Activated CD4-positive, CD25-positive, alpha-beta regulatory T cell treated with anti-CD3 and anti-CD28 coated beads, Interleukin-2, amount 50 U/mL, for 72 hours (primary cell): ENCODE results near the gene ZNF618.

Experiments used
- DNase-seq: peaks from one replicate; pipeline ENCODE4 v3.0.0; 2021

ZNF618 gene

DNA sequence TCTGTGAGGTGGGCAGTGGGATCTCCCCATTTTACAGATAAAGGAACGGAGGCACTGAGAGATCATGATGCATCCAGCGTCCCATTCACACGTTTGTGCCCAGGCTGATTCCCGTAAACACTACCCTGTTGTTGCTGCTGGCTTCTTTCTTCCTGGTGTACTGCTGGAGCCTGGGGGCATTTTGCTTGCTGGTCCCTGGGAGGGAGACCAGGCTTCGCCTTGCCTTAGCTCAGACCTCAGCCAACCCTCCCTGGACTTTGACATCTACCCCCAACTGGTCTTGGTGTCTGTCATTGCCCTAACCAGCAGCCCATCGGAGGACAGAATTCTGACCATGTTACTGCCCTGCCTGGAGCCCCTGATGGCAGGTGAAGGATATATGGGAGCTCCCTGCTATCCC is 82.4 kb downstream of the ZNF618 start:
- DNase-seq, result no peak

DNA sequence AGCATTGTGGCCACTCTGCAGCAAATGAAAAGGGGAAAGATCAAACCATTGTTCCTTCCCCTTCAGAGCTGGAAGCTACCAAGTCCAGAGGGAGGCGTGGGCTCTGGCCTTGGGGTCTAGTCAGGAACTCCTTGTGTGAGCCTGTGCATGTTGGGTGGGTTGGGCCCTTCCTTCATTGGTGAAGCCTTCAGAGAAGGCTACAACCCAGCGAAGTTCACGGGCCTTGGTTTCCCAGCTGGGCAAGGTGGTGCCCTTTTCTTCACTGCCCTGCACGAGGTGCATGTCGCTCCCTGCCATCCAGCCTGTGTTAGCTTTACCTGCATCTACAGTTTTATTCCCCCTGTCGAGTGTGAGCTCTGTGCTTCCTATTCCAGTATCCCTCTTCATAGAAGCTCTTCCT is 84.7 kb downstream of the ZNF618 start:
- DNase-seq, result no peak

DNA sequence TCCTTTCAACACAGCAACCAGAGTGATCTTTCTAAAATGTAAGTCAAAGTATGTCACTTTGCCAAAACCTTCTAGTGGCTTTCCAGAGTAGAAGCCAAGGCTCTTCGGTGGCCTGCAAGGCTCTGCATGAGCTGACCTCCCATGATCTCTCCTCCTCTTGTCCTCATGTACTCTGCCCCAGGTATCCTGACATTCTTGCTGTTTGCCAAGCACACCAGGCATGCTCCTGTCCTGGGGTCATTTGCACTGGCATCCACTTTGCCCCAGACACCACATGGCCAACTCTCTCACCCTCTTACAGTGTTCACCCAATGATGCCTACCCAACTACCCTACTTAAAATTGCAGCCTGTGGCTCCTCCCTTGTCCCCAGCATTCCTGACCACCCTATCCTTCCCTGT is 86.3 kb downstream of the ZNF618 start:
- no peak for DNase-seq

DNA sequence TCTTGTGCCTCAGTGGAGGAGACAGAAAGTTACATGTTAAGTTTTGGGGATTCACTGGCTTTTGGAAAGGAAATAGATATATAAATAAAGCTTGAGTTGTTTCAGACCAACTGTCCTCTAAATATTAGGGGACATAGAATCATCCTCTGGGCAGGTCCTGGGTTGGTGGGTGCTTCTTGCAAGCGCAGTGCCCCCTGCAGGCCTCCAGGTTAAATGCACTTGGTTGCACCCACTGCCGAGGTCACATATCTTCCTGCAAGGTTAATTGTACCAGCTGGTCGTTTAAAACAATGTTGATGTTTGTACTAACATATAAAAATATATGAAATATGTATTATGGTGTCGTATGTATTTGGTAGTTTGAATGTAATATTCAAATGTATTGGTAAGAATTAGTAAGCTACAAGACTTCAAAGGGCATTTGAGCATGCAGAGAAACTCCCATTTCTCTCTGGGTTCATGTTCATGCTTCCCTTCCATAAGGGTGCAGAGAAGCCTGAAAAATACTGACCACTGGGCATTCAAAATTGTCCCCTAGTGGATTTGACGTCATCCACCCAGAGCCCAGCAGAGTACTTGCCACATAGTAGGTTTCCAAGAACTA is 87.0 kb downstream of the ZNF618 start:
- DNase-seq, result peak; percentile 34

DNA sequence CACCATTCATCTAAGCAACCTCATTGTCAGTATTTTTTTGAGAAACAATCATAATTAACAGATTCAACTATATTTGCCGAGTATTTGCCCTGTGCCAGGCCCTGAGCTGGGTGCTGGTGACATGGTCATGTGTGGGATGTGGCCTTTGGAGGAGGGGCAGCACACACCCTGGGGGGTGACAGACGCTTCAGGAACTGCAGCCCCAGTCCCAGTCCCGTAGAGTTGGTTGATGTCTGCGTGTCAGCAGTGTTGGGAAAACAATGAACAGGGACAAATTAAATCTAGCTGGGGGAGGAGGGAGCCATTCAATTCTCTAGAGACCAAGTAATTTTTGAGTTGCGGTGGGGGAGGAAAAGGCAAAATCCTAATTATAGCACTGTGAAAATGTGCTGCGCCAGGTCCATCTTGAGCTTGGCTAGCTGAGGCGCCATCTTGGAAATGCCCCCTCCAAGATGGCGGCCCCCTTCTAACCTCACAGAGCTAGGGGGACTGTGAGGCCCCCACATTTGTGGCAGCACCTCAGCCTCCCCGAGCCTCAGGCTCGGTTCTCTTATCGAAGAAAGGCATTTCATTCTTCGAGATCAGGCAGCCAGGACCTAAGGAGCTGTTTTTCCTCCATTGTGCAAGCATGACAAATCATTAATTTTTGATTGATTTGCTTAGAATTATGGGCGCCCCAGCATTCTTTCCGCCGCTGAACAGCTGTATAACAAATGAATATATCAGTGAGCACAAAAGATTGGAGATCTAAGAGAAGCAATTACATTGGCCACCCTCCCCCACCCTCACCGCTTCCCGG is 87.8 kb downstream of the ZNF618 start:
- no peak for DNase-seq

DNA sequence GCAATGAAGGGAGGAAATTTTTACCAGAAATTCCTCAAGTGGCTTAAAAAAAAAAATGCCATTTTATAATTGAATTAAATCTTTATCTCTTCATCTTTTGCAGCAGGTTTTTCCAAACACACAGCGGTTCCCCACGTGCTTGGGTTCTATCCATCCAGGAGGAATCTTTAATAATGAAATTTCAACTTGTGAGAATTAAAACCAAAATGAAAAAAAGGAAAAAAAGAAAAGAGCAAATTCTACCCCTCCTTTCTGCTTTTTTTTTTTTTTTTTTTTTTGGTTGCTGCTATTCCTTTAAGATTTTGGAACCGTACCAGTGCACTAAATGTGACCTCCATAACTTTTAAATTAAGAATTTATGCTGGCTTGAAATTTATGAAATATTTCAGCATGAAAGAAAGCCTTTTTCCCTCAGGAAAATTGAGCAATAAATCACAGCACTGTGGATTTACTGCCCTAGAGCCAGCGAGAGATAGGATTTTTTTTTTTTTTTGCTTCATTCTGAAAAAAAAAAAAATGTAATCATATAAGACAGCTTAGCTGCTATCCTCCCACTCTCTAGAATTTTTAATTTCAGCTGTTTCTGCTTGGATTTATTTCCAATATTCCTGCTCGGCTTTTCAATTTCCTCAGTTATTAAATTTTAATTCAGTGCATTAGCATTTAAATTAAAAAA is 88.5 kb downstream of the ZNF618 start:
- no peak for DNase-seq

DNA sequence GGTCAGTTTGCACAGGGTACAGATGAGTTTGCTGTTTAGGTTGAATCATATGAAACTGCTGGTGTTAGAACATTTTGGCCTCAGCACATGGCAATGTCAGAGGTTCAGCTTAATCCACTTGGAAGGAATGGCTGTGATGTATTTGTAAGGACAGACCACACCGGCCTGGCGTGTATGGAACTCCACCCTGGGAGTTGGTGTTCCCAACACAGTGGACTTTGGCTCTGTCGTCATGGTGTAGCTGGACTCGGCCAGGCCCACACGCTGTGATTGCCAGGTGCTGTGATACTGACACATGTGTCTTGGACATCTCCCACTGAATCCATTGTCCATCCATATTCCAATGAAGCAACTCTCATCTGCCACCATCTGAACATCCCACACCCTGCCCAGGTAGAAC is 90.3 kb downstream of the ZNF618 start:
- no peak for DNase-seq

DNA sequence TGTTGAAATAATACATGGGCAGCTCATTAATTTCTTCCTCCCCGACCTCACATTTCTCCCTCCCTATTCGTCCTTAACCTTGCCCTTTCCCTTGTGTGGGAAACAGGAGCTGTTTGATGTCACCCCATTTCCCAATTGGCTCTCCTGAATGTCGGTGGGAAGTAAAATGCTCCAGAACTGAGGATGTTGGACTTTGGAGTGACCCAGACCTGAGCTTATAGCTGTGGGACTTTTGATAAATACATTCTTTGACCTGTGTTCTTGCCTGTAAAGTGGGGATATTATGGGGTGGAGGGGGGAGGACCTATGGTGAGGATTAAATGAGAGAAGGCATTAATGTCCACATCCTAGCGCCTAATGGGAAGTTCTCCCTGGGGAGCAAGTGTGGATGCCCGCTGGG is 91.3 kb downstream of the ZNF618 start:
- no peak for DNase-seq

DNA sequence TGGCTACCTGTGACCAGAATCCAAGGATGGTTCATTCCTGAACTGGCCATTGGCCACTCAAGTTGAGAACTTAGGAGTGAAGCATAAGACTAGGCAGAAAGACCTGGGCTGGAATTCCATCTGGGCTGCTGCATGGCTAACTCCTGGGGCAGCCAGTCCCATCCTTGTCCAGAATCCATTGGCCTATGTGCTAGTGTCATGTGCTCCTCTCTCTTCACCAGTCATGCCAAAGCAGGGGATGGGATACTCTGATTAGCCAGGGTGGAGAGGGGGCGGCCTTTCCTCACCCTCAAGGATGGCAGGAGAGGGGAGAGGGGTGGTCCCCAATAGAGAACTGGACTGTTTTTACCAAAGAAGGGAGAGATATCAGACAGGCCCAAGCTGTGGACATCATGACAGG is 93.2 kb downstream of the ZNF618 start:
- no peak for DNase-seq

DNA sequence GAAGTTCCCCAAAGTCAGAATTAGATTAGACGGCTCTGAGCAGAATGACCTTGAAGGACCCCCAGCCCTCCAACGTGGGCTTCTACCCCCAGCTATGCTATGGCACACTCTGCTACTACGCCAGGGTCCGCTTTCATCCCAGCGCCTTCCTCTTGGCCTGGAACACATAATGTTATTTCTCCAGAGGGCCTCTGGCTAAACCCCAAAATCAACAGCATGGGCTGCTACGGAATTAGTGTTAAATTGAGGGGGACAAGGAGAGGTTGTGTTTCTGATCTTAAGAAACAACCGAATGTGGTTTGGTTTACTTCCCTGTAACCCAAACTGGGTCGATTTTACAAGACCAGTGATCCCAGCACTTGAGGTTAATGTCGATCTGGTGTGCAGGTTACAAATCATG is 97.1 kb downstream of the ZNF618 start:
- no peak for DNase-seq

DNA sequence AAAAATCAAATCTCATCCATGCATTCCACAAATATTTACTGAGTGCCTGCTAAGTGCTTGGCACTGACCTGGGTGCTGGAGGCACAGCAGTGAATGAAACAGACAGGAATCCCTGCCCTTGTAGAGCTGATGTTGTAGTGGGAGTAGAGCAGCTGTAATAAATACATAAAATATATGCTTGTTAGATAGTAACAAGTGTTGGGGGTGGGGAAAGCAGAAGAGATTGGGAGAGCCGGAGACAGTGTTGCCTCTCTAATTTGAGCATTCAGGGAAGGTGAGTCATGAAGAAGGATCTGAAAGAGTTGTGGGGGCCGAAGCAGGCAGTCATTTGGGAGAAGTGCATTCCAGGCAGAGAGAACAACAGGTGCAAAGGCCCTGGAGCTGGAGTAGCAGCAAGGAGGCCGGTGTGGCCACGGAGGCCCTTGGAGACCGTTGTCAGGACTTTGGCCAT is 97.9 kb downstream of the ZNF618 start:
- no peak for DNase-seq

DNA sequence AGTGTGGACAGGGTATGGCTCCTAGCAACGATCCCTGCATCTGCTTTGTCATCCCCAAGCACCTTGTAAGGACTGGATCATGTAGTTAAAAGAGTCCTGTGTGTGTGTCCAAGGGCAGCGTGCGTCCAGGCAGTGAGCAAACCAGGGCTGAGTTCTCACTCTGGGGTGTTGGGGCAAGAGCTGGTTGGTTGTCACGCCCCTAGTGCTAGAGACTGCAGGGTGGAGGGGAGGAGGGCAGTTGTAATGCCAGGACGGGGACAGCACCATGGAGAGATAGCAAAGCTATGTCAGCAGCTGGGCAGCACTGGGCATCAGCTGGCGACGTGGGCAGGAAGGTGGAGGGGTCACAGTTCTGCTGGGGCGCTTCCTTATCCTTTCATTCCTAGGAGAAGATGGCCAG is 100.8 kb downstream of the ZNF618 start:
- no peak for DNase-seq

DNA sequence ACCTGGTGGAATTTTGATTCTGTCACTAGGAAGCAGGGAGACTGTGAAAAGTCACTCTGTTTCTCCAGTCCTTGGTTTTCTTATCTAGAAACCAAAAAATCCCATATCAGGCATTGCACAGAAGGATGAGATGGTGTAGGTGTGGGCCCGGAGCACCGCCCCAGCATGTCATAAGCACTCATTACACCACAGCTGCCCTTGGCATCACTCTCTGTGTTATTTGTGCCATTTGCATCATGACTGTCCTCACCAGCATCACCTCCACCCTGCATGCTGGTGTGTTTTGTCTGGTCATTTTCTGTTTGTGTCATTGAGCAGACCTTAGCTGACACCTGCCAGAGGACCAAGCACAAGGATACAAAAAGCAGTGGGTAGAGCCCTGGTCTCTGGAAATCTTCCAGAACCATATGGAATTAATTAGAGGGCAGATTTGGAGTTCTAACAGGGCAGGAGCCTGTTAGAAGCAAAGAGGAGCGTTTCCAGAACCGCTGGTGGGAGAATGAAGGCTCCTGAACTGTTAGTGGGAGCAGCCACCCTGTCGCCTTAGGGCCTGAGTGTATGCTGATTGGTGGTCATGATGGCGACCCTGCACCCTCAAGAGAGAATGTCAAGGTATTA is 102.7 kb downstream of the ZNF618 start:
- DNase-seq, result no peak

DNA sequence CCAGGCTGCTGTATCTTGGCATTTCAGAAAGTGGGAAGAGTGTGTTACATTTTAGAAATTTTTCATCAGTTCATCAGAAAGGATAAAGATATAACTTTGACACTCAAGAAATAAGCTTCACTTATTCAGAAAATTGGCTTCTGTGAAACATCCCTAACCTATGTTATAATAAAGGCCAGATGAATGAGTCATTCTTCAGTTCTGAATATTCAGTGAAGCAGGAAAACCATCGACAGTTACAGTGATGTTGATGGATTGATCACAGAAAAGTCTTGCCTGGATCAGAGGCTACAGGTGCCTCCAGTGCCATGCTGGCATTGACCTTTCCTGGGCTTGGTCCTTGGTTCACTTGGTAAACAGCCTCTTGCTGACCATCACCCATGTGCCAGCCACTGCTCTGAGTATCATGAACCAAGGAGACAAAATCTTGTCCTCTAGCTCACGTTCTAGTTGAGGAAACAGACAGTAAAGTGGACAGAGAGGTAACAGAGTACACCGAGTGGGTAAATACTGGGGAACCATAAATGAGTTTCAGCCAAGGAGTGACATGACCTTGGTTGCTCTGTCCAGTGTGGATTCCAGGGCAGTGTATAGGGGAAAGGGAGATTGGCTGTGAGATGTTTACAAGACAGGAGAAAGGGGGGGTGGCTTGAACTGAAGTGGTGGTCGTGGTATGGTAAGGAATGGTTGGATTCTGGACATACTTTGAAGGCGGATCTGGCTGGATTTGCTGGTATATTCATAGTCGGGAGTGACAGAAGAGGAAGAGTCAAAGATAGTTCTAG is 103.4 kb downstream of the ZNF618 start:
- DNase-seq, result no peak

DNA sequence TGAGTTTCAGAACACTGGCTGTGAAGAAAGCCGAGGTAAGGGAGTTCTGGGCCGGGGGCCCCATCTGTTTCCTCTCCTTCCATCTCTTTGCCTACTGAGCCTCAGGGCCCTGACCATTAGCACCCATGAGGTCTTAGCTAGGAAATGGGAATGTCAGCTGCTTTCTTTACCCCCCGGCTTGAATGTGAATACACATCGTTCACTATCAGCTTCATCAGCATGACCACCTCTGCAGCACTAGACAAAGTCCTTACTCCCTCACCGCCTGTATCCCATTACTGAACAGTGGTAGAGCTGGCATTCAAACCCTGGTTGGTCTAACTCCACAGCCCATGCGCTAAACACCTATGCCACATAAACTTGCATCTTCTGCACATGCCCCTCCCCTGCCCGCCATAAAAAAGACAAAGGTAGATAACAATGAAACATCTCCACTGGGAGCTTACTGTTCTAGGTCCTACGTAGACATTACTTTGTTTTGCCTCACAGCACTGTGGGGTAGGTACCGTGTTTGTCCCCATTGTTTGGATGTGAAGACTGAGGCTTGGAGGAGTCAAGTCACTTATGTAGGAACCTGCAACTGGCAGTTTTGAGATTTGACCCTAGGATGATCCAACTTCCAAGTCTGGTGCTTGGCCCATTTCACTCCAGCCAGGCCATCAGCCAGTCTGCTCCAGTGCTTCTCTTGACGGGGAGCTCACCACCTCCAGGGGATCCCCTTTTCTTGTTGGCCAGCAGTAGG is 108.7 kb downstream of the ZNF618 start:
- no peak for DNase-seq

DNA sequence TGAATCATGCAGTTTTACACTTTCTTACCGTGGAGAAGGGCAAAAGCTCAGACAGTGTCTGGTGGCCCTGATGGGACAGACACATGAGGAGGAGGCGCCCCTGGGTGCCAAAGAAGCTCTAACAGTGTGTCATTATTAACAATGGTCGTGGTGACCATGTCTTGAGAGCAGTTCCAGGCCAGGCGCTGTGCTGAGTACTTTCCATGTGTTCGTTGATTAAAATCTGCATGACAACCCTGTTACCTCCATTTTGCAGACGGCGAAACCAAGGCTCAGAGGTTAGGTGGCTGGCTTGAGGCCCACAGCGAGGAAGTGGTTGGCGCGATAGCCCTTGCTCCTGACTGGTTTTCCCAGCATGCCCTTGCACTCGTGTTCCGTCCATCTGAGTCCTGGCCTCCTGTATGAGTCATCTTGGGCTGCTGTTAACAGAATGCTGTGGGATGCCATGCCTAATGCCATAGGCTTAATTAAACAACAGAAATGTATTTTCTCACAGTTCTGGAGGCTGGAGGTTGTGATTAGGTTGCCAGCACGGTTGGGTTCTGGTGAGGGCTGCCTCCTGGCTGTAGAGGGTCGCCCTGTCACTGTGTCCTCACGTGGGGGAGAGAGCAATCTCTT is 110.0 kb downstream of the ZNF618 start:
- DNase-seq, result no peak

DNA sequence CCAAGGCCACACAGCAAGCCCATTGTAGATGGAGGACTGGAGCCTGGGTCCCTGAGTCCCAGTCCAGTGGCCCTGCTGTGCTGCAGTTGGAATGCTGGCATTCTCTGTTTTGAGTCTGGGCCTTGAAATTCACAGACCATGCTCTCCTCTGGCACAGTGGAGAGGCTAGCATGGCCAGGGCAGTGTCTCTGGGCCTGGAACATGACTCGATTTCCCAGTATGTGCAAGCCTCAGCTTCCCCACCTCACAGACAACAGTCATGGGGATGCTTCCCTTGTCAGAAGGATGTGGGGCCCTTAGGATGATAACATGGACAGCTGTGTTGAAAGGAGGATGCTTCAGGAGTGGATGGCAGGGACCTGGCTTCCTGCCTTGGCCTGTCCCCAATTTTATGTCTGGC is 110.8 kb downstream of the ZNF618 start:
- DNase-seq, result no peak

DNA sequence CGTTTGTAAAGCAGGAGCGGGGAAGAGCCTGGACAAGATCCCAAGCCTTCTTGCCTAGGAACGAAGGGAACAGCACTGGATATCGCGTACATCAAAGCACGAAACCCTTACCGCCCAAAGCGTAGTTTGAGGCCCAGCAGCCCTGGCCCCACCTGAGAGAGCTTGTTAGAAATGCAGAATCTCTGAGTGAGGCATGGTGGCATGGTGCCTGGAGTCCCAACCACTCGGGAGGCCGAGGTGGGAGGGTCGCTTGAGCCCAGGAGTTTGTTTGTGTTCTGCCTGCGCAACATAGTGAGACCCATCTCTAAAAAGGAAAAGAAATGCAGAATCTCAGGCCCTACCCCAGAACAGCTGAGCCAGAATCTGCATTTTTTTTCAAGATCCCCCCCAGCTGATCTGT is 111.4 kb downstream of the ZNF618 start:
- no peak for DNase-seq

DNA sequence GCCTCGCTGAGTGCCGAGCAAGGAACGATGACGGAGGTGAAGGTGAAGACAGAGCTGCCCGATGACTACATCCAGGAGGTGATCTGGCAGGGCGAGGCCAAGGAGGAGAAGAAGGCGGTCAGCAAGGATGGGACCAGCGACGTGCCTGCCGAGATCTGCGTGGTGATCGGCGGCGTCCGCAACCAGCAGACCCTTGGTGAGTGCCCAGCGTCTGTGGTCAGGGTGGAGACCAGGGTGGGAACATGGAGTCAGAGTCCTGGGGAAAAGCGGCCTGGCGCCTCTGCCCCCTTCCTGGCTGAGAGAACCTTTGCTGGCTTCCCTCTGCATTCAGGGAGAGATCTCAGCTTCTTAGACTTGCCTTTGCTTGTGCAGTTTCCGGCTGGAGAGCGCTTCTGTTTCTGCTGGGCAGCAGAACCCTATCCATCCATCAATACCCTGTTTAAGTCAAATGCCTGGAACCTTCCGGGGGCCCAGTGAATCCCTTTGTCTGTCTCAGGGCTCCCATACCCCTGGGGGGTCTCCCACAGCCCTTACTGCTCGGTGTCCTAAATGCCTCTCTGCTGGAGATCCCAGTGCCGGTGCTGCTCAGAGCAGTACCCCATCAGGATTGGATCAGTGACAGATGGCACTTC is 112.4 kb downstream of the ZNF618 start:
- DNase-seq, result no peak

DNA sequence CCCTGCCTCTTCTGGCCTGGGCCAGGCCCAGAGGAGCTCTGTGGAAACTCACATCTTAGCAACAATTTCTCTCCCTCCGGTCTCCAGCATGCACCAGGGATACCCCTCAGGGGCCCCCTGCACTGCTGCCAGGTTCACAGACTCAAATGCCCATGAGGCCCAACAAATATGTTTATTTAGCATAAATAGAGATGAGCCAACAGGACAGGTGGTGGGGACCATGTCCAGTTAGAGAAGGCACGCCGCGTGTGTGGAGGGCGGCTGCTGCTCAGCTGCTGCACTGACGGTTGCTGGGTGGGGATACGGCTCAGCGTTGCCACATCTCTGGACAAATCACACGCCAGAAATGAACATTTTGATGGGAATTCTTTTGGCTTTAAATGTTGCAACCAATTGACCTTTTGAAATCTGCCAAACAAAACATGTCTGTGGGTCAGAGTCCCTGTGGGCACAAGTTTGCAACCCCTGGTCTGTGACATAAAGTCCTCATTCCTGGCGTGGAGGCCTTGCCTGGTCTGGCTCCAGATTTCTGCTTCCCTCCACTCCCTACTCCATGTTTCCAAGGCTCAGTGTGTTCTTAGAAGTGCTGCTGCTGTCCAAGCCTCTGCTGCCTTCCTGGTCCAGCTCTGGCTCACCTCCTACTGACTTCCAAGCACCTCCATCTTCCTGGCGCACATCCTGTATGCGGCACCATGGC is 113.1 kb downstream of the ZNF618 start:
- no peak for DNase-seq
